Astrocyte of the spinal cord (primary cell): Measurements from ENCODE around the gene ERCC1.
"Not testable (repeated sequence)": the region's sequence is repeated elsewhere in the genome, so short reads cannot be mapped to it uniquely, and the experiment has no call there.

Source experiments
- DNase-seq: peaks from one replicate; pipeline ENCODE4 v3.0.0; 2011; ENCODE audit warnings: low read depth, low spot score
- H3K4me3 ChIP-seq: 2 replicates; pipeline ENCODE4 v1.5.1; 2011; ENCODE audit warnings: low read depth, mild to moderate bottlenecking, low read length, moderate library complexity
- in situ Hi-C: cut with HindIII; loops from 2 replicates; pipeline ENCODE4 v1.10.0; 2017; ENCODE audit warnings: low sequenced_read_pairs
- TF ChIP-seq, protein P1 (sequence below): IDR thresholded peaks from 2 replicates; pipeline ENCODE4 v1.5.1; 2012; ENCODE audit warnings: low read depth, mild to moderate bottlenecking, low read length, inconsistent platforms

Gene ERCC1

DNA sequence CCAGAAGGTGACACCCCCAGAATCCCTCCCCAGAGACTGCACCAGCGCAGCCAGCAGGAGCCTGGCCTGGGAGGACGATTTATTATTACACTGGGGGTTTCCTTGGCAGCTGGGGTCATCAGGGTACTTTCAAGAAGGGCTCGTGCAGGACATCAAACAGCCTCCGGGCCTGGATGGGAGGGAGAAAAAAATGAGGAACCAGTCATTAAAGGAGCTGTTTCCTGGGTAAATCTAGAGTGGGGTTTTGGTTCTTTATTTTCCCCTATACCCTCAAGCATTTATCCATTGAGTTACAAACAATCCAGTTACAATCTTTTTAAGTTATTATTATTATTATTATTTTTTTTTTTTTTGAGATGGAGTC lies 14.2 kb downstream of the ERCC1 start:
- H3K4me3 ChIP-seq, result no peak overlapping the region
- TF ChIP-seq, protein P1, sequence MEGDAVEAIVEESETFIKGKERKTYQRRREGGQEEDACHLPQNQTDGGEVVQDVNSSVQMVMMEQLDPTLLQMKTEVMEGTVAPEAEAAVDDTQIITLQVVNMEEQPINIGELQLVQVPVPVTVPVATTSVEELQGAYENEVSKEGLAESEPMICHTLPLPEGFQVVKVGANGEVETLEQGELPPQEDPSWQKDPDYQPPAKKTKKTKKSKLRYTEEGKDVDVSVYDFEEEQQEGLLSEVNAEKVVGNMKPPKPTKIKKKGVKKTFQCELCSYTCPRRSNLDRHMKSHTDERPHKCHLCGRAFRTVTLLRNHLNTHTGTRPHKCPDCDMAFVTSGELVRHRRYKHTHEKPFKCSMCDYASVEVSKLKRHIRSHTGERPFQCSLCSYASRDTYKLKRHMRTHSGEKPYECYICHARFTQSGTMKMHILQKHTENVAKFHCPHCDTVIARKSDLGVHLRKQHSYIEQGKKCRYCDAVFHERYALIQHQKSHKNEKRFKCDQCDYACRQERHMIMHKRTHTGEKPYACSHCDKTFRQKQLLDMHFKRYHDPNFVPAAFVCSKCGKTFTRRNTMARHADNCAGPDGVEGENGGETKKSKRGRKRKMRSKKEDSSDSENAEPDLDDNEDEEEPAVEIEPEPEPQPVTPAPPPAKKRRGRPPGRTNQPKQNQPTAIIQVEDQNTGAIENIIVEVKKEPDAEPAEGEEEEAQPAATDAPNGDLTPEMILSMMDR, result no peak
- in situ Hi-C loops, result no loop called here
- DNase-seq, result no peak

DNA sequence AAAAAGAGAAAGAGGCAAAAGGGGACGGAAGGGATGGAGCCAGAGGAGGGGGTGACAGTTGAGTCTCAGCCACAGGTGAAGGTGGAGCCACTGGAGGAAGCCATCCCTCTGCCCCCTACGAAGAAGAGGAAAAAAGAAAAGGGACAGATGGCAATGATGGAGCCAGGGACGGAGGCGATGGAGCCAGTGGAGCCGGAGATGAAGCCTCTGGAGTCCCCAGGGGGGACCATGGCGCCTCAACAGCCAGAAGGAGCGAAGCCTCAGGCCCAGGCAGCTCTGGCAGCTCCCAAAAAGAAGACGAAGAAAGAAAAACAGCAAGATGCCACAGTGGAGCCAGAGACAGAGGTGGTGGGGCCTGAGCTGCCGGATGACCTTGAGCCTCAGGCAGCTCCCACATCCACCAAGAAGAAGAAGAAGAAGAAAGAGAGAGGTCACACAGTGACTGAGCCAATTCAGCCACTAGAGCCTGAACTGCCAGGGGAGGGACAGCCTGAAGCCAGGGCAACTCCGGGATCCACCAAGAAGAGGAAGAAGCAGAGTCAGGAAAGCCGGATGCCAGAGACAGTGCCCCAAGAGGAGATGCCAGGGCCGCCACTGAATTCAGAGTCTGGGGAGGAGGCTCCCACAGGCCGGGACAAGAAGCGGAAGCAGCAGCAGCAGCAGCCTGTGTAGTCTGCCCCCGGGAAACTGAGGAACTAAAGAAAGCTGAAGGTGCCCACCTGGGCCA lies 14.7 kb downstream of the ERCC1 start:
- in situ Hi-C loops, result no loop called here
- no peak overlapping the region for H3K4me3 ChIP-seq
- no peak for DNase-seq
- TF ChIP-seq, protein P1, result no peak

DNA sequence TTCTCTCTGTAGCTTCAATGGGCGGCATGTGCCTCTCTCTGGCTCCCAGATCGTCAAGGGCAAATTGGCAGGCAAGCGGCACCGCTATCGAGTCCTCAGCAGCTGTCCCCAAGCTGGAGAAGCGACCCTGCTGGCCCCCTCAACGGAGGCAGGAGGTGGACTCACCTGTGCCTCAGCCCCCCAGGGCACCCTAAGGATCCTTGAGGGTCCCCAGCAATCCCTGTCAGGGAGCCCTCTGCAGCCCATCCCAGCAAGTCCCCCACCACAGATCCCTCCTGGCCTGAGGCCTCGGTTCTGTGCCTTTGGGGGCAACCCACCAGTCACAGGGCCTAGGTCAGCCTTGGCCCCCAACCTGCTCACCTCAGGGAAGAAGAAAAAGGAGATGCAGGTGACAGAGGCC lies 15.6 kb downstream of the ERCC1 start:
- no peak overlapping the region for H3K4me3 ChIP-seq
- no peak for DNase-seq
- in situ Hi-C loops, result no loop called here
- TF ChIP-seq, protein P1, result no peak

DNA sequence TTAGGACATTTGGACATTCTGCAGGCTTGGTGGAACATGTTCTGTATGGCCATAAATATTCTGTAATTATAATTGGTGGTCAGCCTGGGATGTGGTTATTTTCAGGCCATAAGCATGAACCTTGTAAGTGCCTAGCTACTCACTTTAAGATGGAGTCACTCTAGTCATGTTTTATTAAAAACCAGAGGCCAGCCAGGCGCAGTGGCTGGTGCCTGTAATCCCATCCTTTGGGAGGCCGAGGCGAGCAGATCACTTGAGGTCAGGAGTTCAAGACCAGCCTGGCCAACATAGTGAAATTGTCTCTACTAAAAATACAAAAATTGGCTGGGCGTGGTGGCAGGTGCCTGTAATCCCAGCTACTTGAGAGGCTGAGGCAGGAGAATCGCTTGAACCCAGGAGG lies 16.1 kb downstream of the ERCC1 start:
- peak overlapping the region; percentile 86 for H3K4me3 ChIP-seq
- in situ Hi-C loops, DNase-seq: not testable (repeated sequence)

DNA sequence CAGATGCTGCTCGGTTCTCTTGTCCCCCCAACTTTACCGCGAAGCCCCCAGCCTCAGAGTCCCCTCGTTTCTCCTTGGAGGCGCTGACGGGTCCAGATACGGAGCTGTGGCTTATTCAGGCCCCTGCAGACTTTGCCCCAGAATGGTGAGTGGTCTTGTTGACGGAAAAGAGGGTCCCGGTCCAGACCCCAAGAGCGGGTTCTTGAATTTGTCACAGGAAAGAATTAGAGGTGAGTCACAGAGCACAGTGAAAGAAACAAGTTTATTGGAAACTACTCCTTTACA lies 16.7 kb downstream of the ERCC1 start:
- H3K4me3 ChIP-seq, result peak overlapping the region; percentile 86

DNA sequence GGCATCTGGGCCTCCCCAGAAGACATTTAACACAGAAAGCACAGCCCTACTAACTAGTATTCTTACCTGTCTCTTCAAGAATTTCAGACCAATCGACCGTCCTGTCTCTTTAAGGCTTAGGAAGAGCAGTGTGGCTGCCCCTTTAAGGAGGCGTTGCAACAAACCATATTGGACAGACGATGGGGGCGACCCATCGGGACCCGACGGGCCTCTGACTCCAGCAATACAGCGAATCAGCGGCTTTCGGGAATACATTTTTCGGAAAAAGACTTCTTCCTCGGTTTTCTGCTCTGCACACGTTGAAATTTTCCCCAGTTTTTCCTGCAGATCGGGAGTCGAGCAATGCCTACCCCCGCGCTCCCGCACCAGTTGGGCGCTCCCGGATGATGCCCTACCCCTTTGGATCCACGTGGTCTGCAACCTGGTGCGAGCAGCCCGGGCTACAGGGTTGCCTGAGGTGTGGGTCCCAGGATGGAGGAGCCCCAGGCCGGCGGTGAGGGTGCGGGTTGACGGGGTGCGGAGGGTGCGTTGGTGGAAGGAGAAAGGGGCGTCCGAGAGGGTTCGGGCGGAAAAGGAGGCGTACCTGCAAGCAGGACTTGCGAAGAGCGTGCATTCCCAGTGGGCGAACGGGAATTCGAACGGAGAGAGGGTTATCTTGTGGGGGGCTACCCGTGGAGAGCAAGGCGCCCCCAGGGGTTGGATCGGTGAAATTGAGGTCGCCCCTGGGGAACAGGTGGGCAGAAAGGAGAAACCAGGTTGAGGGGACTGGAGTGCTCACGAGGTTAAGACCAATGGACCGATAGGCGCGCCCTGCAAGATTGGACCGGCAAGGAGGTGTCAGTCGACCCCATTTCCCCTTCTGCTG lies 17.3 kb downstream of the ERCC1 start, which contains the start of gene POLR1G:
POLR1G (plus strand) TSS at position 419 of the 865 bp plus-strand sequence; CDS start at position 472, 53 bp downstream.
- TF ChIP-seq, protein P1, result no peak
- peak; percentile 92 for DNase-seq
- H3K4me3 ChIP-seq, result peak within 1 kb of the TSS; percentile 86
- in situ Hi-C loops, result no loop called here

More for the DNA sequence above, 16.7 kb downstream of the ERCC1 start:
- in situ Hi-C loops, result no loop called here
- DNase-seq, result no peak
- TF ChIP-seq, protein P1, result no peak

DNA sequence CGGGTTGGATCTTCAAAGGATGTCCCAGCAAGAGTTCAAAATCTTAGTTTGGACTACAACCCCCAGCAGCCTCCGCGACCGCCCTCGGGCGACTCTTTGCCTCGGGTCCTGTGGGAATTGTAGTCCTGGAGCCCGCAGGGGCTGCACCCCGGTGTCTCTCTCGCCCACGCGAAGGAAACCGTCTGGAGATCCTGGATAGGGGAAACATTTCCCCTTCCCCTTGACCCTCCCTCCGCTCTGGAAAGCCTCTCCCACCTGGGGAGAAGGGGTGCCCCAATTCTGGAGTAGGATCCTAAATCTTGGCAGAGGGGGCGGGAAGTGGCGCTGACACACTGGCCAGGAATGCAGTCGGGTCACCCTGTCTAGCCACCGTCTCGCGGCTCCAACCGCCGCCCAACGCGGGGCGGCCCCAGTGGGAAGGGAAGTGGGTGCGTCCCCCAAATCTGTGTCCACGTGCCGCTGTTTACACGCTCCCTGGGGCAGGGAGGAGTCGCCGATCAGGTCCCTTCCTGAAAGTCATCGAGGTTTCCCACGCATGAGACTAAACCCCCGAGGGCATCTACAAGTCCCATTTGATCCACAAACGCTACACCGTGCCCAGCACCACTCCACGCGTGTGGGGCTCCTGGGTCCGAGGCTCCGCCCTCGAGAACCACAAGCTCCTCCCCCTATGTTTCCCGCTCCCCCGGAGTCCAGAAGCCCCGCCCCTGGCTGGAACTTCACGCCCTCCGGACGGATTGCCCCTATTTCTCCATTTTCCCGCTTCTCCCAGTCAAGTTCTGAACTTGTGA lies 18.1 kb downstream of the ERCC1 start:
- peak; percentile 92 for DNase-seq
- TF ChIP-seq, protein P1, result no peak
- peak overlapping the region; percentile 86 for H3K4me3 ChIP-seq
- in situ Hi-C loops, result no loop called here
